OCI-LY7 (cell line): Measurements from ENCODE around the gene CNBP. TPM values are rescaled to one million over a fixed set of nuclear protein-coding genes. Genes with fewer than 3 reads are reported as not detected.

Experiments used
- BruUV-seq: library from RNA; stranded (reverse); fragments of 400-500 nt; replicated peaks from 2 replicates; lab custom pipeline; 2021; lab: Mats Ljungman, UMichigan
- CTCF ChIA-PET: fragments of 300-600 bp; sonication (Branson Sonifier 250); formaldehyde crosslinking; loops from one replicate; lab custom pipeline; 2022; ENCODE audit warnings: antibody characterized with exemption; ENCODE audit not compliant: unreplicated experiment; lab: Charles Lee
- POLR2A ChIA-PET: fragments of 300-600 bp; sonication (Branson Sonifier 250); formaldehyde crosslinking; loops from one replicate; lab custom pipeline; 2022; ENCODE audit warnings: antibody characterized with exemption; lab: Charles Lee
- DNase-seq: peaks from one replicate; pipeline ENCODE4 v3.0.0-alpha.2; 2015; ENCODE audit warnings: low spot score
- H2AFZ ChIP-seq: fragments of 200-600 bp; sonication (generic), shearing (Covaris generic); 2 replicates; pipeline ENCODE4 v1.6.1; 2014; ENCODE audit warnings: mild to moderate bottlenecking, antibody characterized with exemption, low read length, moderate library complexity
- H3K27ac ChIP-seq: fragments of 200-600 bp; sonication (generic); 2 replicates; pipeline ENCODE4 v1.5.1; 2014; ENCODE audit warnings: mixed run types, low read depth, mild to moderate bottlenecking, moderate library complexity, low read length, inconsistent platforms; ENCODE audit not compliant: poor library complexity, severe bottlenecking
- H3K36me3 ChIP-seq: fragments of 200-600 bp; sonication (generic); 2 replicates; pipeline ENCODE4 v1.6.1; 2014; ENCODE audit warnings: mild to moderate bottlenecking, antibody characterized with exemption, low read length, moderate library complexity, mixed read lengths; ENCODE audit not compliant: insufficient read depth
- H3K4me1 ChIP-seq: fragments of 200-600 bp; sonication (generic); 2 replicates; pipeline ENCODE4 v1.5.1; 2014; ENCODE audit warnings: mild to moderate bottlenecking, low read length; ENCODE audit not compliant: insufficient read depth, poor library complexity, severe bottlenecking
- H3K4me2 ChIP-seq: fragments of 200-600 bp; sonication (generic); 2 replicates; pipeline ENCODE4 v1.6.1; 2014; ENCODE audit warnings: mild to moderate bottlenecking, low read length
- H3K4me3 ChIP-seq: fragments of 200-600 bp; sonication (generic); 2 replicates; pipeline ENCODE4 v1.5.1; 2014; ENCODE audit warnings: mild to moderate bottlenecking, low read depth, low read length; ENCODE audit not compliant: poor library complexity, severe bottlenecking
- H3K79me2 ChIP-seq: fragments of 200-600 bp; sonication (generic); 2 replicates; pipeline ENCODE4 v1.6.1; 2016; ENCODE audit warnings: low read depth, mild to moderate bottlenecking, low read length, moderate library complexity, mixed read lengths; ENCODE audit not compliant: insufficient read depth
- H3K9me2 ChIP-seq: fragments of 200-600 bp; sonication (generic); 2 replicates; pipeline ENCODE4 v1.6.1; 2016; ENCODE audit warnings: mild to moderate bottlenecking, low read length, mixed read lengths; ENCODE audit not compliant: insufficient read depth
- H3K9me3 ChIP-seq: fragments of 200-600 bp; sonication (generic); 2 replicates; pipeline ENCODE4 v1.6.1; 2014; ENCODE audit warnings: mild to moderate bottlenecking, mixed run types, low read length, mixed read lengths
- H4K20me1 ChIP-seq: fragments of 200-600 bp; sonication (generic); 2 replicates; pipeline ENCODE4 v1.6.1; 2014; ENCODE audit warnings: mild to moderate bottlenecking, antibody characterized with exemption, low read length, moderate library complexity, mixed read lengths; ENCODE audit not compliant: insufficient read depth
- CTCF ChIP-seq: fragments of 200-600 bp; sonication (generic); conservative IDR thresholded peaks from 2 replicates; pipeline ENCODE4 v1.5.1; 2014; ENCODE audit warnings: mild to moderate bottlenecking, antibody characterized with exemption, low read length, moderate library complexity, mixed read lengths
- EZH2phosphoT487 ChIP-seq: fragments of 200-600 bp; sonication (generic); IDR thresholded peaks from 2 replicates; pipeline ENCODE4 v1.6.1; 2018; ENCODE audit warnings: low read depth, borderline replicate concordance, mild to moderate bottlenecking, mixed run types, antibody characterized with exemption, low read length, moderate library complexity, mixed read lengths
- intact Hi-C: fragments of 100-400 bp; cut with micrococcal nuclease; formaldehyde crosslinking; loops from one replicate; pipeline ENCODE4 v1.10.0; 2022; ENCODE audit not compliant: unreplicated experiment
- total RNA-seq, 2 experiments: library from RNA; depleted of rRNA in 1 of 2; stranded (reverse); fragments of >200 nt in 1 of 2; shearing (Covaris generic) in 1 of 2; gene quantifications; 2 replicates each; pipeline ENCODE4 v1.2.3, GENCODE V29; 2014 to 2022

Gene CNBP
- total RNA-seq, 2 experiments from 2014 or later: 324 to 336 TPM

DNA sequence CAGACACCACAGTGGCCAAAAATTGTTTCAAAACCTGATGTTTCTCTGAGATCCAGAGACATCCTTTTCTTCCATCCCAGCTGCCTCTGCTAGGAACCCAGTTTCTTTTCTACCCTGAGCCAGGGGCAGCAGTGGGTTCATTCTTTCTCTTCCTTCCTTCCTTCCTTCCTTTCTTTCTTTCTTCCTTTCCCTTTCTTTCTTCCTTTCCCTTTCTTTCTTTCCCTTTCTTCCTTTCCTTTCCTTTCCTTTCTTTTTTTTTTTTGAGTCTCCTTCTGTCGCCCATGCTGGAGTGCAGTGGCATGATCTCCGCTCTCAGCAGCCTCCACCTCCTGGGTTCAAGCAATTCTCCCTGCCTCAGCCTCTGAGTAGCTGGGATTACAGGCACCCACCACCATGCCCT is 35.0 kb upstream of the CNBP start:
- BruUV-seq: no TSS peak
- no peak overlapping the region for H3K4me3 ChIP-seq
- H3K9me2 ChIP-seq: no peaks in the 10 kb centered on the region
- intact Hi-C loops: no loop called here
- H3K4me1 ChIP-seq: no peaks in the 10 kb centered on the region
- H3K9me3 ChIP-seq: no peaks in the 10 kb centered on the region
- H3K36me3 ChIP-seq: no peaks in the 10 kb centered on the region
- TF ChIP-seq EZH2phosphoT487 (no peak), CTCF (no peak)
- no peaks in the 10 kb centered on the region for H4K20me1 ChIP-seq
- DNase-seq: no peak
- H3K27ac ChIP-seq: no peak overlapping the region
- no peak overlapping the region for H3K4me2 ChIP-seq
- no peaks in the 10 kb centered on the region for H3K79me2 ChIP-seq
- ChIA-PET POLR2A (interaction anchor here (0.7 kb wide), 2 partner anchors 26 to 35 kb away, joined by 3 read pairs; no protein-coding TSS in a partner anchor), CTCF (no interaction called here)
- H2AFZ ChIP-seq: no peak overlapping the region

- no peaks in the 10 kb centered on the region for H3K9me3 ChIP-seq
- intact Hi-C loops: no loop called here
- H2AFZ ChIP-seq: no peak overlapping the region
- DNase-seq: no peak
- H4K20me1 ChIP-seq: no peaks in the 10 kb centered on the region
- no peak overlapping the region for H3K4me2 ChIP-seq
- ChIA-PET POLR2A (interaction anchor here (0.5 to 0.8 kb wide), 4 partner anchors 10 to 16 kb away, joined by 3 to 4 read pairs (median 3); no protein-coding TSS in a partner anchor), CTCF (no interaction called here)
- H3K79me2 ChIP-seq: no peaks in the 10 kb centered on the region
- no peaks in the 10 kb centered on the region for H3K4me1 ChIP-seq
- no peaks in the 10 kb centered on the region for H3K36me3 ChIP-seq
- no peaks in the 10 kb centered on the region for H3K9me2 ChIP-seq
- no peak overlapping the region for H3K4me3 ChIP-seq
- no TSS peak for BruUV-seq
- H3K27ac ChIP-seq: no peak overlapping the region
- TF ChIP-seq CTCF (no peak), EZH2phosphoT487 (no peak)
Measured at GRCh38 chr3:129213238-129213637, 29.5 kb upstream of the CNBP start.

DNA sequence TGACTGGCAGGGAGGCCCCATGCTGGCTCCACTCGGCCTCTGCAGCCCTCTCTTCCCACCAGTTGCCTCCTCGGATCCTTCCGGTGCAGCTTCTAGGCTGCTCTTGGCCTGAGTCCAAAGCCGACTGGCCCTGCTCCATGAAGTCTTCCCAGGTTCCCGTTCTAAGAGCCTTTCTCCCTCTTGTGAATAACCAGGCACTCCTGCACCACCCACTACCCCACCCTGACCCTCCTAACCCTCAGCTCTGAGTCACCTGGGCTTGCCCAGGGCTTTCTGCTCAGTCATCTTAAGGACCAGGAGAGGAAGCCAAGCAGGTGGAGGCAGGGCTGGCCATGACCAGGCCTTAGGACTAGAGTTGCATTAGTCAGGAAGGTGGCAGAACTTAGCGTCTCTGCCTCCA is 28.1 kb upstream of the CNBP start:
- Histone ChIP-seq H3K4me3 (no peak overlapping the region), H3K36me3 (no peaks in the 10 kb centered on the region), H3K9me2 (no peaks in the 10 kb centered on the region), H4K20me1 (no peaks in the 10 kb centered on the region), H3K9me3 (no peaks in the 10 kb centered on the region), H3K27ac (no peak overlapping the region), H3K4me1 (no peaks in the 10 kb centered on the region), H3K4me2 (no peak overlapping the region), H2AFZ (no peak overlapping the region), H3K79me2 (no peaks in the 10 kb centered on the region)
- DNase-seq: no peak
- CTCF ChIA-PET: no interaction called here
- BruUV-seq: no TSS peak
- POLR2A ChIA-PET: no interaction called here
- intact Hi-C loops: no loop called here
- no peak for TF ChIP-seq EZH2phosphoT487
